Hepatocyte (in vitro differentiated cells): Measurements from ENCODE around the gene DCAF10. TPM values are rescaled to one million over a fixed set of nuclear protein-coding genes. Genes with fewer than 3 reads are reported as not detected.

Experiments used
- DNase-seq: peaks from one replicate; pipeline ENCODE4 v3.0.0-alpha.2; 2016; ENCODE audit warnings: low spot score
- H2AFZ ChIP-seq: fragments of 200-600 bp; sonication (generic); 2 replicates; pipeline ENCODE4 v1.6.0; 2016; ENCODE audit warnings: antibody characterized with exemption, mild to moderate bottlenecking
- H3K27ac ChIP-seq: fragments of 200-600 bp; sonication (generic); 2 replicates; pipeline ENCODE4 v1.5.1; 2016; ENCODE audit warnings: mild to moderate bottlenecking
- H3K27me3 ChIP-seq: fragments of 200-600 bp; sonication (generic); 2 replicates; pipeline ENCODE4 v1.6.1; 2016
- H3K36me3 ChIP-seq: fragments of 200-600 bp; sonication (generic); replicated peaks from 2 replicates; pipeline ENCODE4 v1.5.1; 2016; ENCODE audit warnings: low read depth; ENCODE audit not compliant: insufficient read depth
- H3K4me1 ChIP-seq: fragments of 200-600 bp; sonication (generic); 2 replicates; pipeline ENCODE4 v1.5.1; 2016; ENCODE audit warnings: mild to moderate bottlenecking, moderate library complexity; ENCODE audit not compliant: insufficient read depth
- H3K4me2 ChIP-seq: fragments of 200-600 bp; sonication (generic); 2 replicates; pipeline ENCODE4 v1.6.0; 2016
- H3K4me3 ChIP-seq: fragments of 200-600 bp; sonication (generic); 2 replicates; pipeline ENCODE4 v1.5.1; 2016; ENCODE audit warnings: mild to moderate bottlenecking
- H3K79me2 ChIP-seq: fragments of 200-600 bp; sonication (generic); 2 replicates; pipeline ENCODE4 v1.6.0; 2017; ENCODE audit warnings: mild to moderate bottlenecking
- H3K9me2 ChIP-seq: fragments of 200-600 bp; sonication (generic); replicated peaks from 2 replicates; pipeline ENCODE4 v1.6.0; 2017; ENCODE audit warnings: mild to moderate bottlenecking; ENCODE audit not compliant: insufficient read depth
- H3K9me3 ChIP-seq: fragments of 200-600 bp; sonication (generic); 2 replicates; pipeline ENCODE4 v1.5.1; 2016; ENCODE audit warnings: low read depth, mild to moderate bottlenecking
- H4K20me1 ChIP-seq: fragments of 200-600 bp; sonication (generic); 2 replicates; pipeline ENCODE4 v1.6.0; 2016; ENCODE audit warnings: mild to moderate bottlenecking; ENCODE audit not compliant: insufficient read depth, poor library complexity, severe bottlenecking
- CTCF ChIP-seq: fragments of 200-600 bp; sonication (generic); IDR thresholded peaks from 2 replicates; pipeline ENCODE4 v1.5.1; 2016; ENCODE audit warnings: antibody characterized with exemption, mild to moderate bottlenecking; ENCODE audit not compliant: poor library complexity
- EZH2 ChIP-seq: fragments of 200-600 bp; sonication (generic); IDR thresholded peaks from 2 replicates; pipeline ENCODE4 v1.6.1; 2016; ENCODE audit warnings: antibody characterized with exemption, mild to moderate bottlenecking, borderline replicate concordance
- EZH2phosphoT487 ChIP-seq: fragments of 200-600 bp; sonication (generic); IDR thresholded peaks from one replicate; pipeline ENCODE4 v1.6.1; 2018; ENCODE audit warnings: antibody characterized with exemption, mild to moderate bottlenecking, low read depth, moderate library complexity; ENCODE audit not compliant: unreplicated experiment, severe bottlenecking
- WGBS: methylation state at CpG from one replicate; pipeline ENCODE4 v1.1.6; 2016; ENCODE audit warnings: low lambda C conversion rate; ENCODE audit errors: missing lambda C conversion rate; 5-methylcytosine and 5-hydroxymethylcytosine counted together
- polyA plus RNA-seq: library from polyadenylated mRNA; unstranded; fragments of >200 nt; fragmentation: Nextera tagmentation; extraction: Ambion mirVana; gene quantifications from 2 replicates; pipeline ENCODE4 v1.2.1, GENCODE V29; 2016
- total RNA-seq: library from RNA; depleted of rRNA; stranded (reverse); fragments of >200 nt; gene quantifications from 2 replicates; pipeline ENCODE4 v1.2.3, GENCODE V29; 2014

DCAF10 gene
- total and polyA plus RNA-seq, 2 experiments from 2014 or later = 23.9 to 29.2 TPM

- Histone ChIP-seq H3K79me2 (peaks cover 24% of the 10 kb centered on the region), H3K36me3 (no peaks in the 10 kb centered on the region), H3K27ac (no peak overlapping the region), H3K4me1 (peaks cover 17% of the 10 kb centered on the region), H3K4me3 (no peak overlapping the region), H3K27me3 (no peaks in the 10 kb centered on the region), H4K20me1 (peaks cover 2% of the 10 kb centered on the region), H3K9me2 (no peaks in the 10 kb centered on the region), H2AFZ (no peak overlapping the region), H3K4me2 (no peak overlapping the region), H3K9me3 (no peaks in the 10 kb centered on the region)
- no peak for DNase-seq
- no peak for TF ChIP-seq EZH2phosphoT487
- TF ChIP-seq CTCF = no peak
- no peak for TF ChIP-seq EZH2
- WGBS = 94% methylated on average over 4 of the region's 4 CpGs
These were observed 105.2 kb downstream of the DCAF10 start for GRCh38 chr9:37905776-37906175.

GRCh38 chr9:37906312-37907239 lies 106.0 kb downstream of the DCAF10 start:
- no peak overlapping the region for H3K27ac ChIP-seq
- H3K4me1 ChIP-seq = peaks cover 17% of the 10 kb centered on the region
- H3K9me3 ChIP-seq = no peaks in the 10 kb centered on the region
- H3K36me3 ChIP-seq = no peaks in the 10 kb centered on the region
- H3K9me2 ChIP-seq = no peaks in the 10 kb centered on the region
- peaks cover 2% of the 10 kb centered on the region for H4K20me1 ChIP-seq
- no peak overlapping the region for H3K4me2 ChIP-seq
- H3K27me3 ChIP-seq = no peaks in the 10 kb centered on the region
- TF ChIP-seq EZH2 (no peak), CTCF (no peak)
- peaks cover 16% of the 10 kb centered on the region for H3K79me2 ChIP-seq
- DNase-seq = no peak
- no peak overlapping the region for H2AFZ ChIP-seq
- WGBS = 92% methylated on average over 11 of the region's 11 CpGs
- H3K4me3 ChIP-seq = no peak overlapping the region

- WGBS = 50% methylated on average over 4 of the region's 4 CpGs
- Histone ChIP-seq H3K36me3 (no peaks in the 10 kb centered on the region), H3K27me3 (no peaks in the 10 kb centered on the region), H3K9me3 (no peaks in the 10 kb centered on the region), H3K4me3 (no peak overlapping the region), H3K79me2 (peaks cover under 1% of the 10 kb centered on the region), H3K4me1 (peaks cover 9% of the 10 kb centered on the region), H4K20me1 (no peaks in the 10 kb centered on the region), H3K27ac (no peak overlapping the region), H3K9me2 (no peaks in the 10 kb centered on the region), H3K4me2 (no peak overlapping the region), H2AFZ (no peak overlapping the region)
- no peak for DNase-seq
- TF ChIP-seq CTCF (no peak), EZH2phosphoT487 (no peak), EZH2 (no peak)
These were observed 107.7 kb downstream of the DCAF10 start for GRCh38 chr9:37908283-37908682.
